OCI-LY7 (cell line): Measurements from ENCODE around the gene SMIM45.

Source experiments
- EZH2phosphoT487 ChIP-seq: fragments of 200-600 bp; sonication (generic); IDR thresholded peaks from 2 replicates; pipeline ENCODE4 v1.6.1; 2018; ENCODE audit warnings: low read depth, borderline replicate concordance, mild to moderate bottlenecking, mixed run types, antibody characterized with exemption, low read length, moderate library complexity, mixed read lengths
- TF ChIP-seq, protein P1 (sequence below): fragments of 200-600 bp; sonication (generic); conservative IDR thresholded peaks from 2 replicates; pipeline ENCODE4 v1.5.1; 2014; ENCODE audit warnings: mild to moderate bottlenecking, antibody characterized with exemption, low read length, moderate library complexity, mixed read lengths

GRCh38 chr22:41966225-41966606, 14.3 kb downstream of the SMIM45 start:
- TF ChIP-seq, protein P1, sequence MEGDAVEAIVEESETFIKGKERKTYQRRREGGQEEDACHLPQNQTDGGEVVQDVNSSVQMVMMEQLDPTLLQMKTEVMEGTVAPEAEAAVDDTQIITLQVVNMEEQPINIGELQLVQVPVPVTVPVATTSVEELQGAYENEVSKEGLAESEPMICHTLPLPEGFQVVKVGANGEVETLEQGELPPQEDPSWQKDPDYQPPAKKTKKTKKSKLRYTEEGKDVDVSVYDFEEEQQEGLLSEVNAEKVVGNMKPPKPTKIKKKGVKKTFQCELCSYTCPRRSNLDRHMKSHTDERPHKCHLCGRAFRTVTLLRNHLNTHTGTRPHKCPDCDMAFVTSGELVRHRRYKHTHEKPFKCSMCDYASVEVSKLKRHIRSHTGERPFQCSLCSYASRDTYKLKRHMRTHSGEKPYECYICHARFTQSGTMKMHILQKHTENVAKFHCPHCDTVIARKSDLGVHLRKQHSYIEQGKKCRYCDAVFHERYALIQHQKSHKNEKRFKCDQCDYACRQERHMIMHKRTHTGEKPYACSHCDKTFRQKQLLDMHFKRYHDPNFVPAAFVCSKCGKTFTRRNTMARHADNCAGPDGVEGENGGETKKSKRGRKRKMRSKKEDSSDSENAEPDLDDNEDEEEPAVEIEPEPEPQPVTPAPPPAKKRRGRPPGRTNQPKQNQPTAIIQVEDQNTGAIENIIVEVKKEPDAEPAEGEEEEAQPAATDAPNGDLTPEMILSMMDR = no peak
- TF ChIP-seq EZH2phosphoT487 = no peak
